A549 (cell line): ENCODE data around the gene NLRP3.
"Not testable (repeated sequence)": the region's sequence is repeated elsewhere in the genome, so short reads cannot be mapped to it uniquely, and the experiment has no call there.

Experiments
- CTCF ChIP-seq: fragments of >200 bp; sonication (Bioruptor Twin); formaldehyde crosslinking; IDR thresholded peaks from 3 replicates; pipeline ENCODE4 v1.5.1; 2016
- EP300 ChIP-seq, 2 experiments: fragments of >200 bp; sonication (Bioruptor Twin); formaldehyde crosslinking; IDR thresholded peaks; 2 replicates in 1 of 2; 3 replicates in 1 of 2; pipeline ENCODE4 v1.6.1; 2016 to 2017
- POLR2A ChIP-seq: IDR thresholded peaks from 2 replicates; pipeline ENCODE4 v1.6.1; 2012; ENCODE audit warnings: mild to moderate bottlenecking, low read length
- POLR2AphosphoS2 ChIP-seq: conservative IDR thresholded peaks from 2 replicates; pipeline ENCODE4 v1.6.1; 2012; ENCODE audit warnings: low read length, improper control_type of control experiment, inconsistent platforms
- REST ChIP-seq: fragments of 200-600 bp; sonication (generic); IDR thresholded peaks from 2 replicates; pipeline ENCODE4 v1.6.1; 2016; ENCODE audit warnings: antibody characterized with exemption, mild to moderate bottlenecking, moderate library complexity
- ZSCAN20 ChIP-seq: fragments of 250-450 bp; sonication (Bioruptor Pico); IDR thresholded peaks from 2 replicates; pipeline ENCODE4 v1.8.0; 2022; ENCODE audit warnings: mild to moderate bottlenecking, moderate library complexity

- not testable (repeated sequence) for TF ChIP-seq CTCF; POLR2AphosphoS2; ZSCAN20 (CRISPR knock-in tag); REST; EP300 (IDR thresholded peaks at IDR 0.05); POLR2A
These were observed 55.0 kb downstream of the NLRP3 start for GRCh38 chr1:247470942-247471429.
